Measurements from ENCODE around the gene MXI1. TPM values are rescaled to one million over a fixed set of nuclear protein-coding genes. Genes with fewer than 3 reads are reported as not detected.

Gene MXI1
- total and polyA plus RNA-seq, 7 donors = 52.2 to 148 (median 92.0) TPM

DNA sequence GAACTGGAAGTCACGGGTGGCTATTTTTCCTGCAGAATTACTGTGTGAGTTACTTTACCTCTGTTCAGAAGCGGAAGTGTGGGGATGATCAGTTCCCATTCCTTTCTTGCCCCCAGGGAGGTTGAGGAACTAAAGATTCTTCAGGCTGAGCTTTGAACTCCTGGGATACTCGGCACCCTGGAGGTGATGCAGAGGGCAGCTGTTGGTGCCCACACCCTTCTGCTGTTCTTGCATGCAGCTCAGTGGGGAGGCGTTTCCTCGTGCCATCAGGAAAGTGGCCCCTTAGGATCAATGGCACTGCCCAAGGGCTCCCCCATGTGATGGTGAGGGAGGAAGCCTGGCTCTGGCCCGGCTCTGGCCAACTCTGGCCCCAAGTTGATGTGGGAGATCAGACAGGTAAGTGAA is 44.7 kb upstream of the MXI1 start:
- 27 to 28% methylated on average over 6 of the region's 6 CpGs for WGBS, 2 donors
- TF ChIP-seq POLR2AphosphoS5 (IDR thresholded peaks at IDR 0.05) (no peak), EP300 (IDR thresholded peaks at IDR 0.05) (no peak), POLR2A (IDR thresholded peaks at IDR 0.05) (no peak)
- TF ChIP-seq, protein P1, sequence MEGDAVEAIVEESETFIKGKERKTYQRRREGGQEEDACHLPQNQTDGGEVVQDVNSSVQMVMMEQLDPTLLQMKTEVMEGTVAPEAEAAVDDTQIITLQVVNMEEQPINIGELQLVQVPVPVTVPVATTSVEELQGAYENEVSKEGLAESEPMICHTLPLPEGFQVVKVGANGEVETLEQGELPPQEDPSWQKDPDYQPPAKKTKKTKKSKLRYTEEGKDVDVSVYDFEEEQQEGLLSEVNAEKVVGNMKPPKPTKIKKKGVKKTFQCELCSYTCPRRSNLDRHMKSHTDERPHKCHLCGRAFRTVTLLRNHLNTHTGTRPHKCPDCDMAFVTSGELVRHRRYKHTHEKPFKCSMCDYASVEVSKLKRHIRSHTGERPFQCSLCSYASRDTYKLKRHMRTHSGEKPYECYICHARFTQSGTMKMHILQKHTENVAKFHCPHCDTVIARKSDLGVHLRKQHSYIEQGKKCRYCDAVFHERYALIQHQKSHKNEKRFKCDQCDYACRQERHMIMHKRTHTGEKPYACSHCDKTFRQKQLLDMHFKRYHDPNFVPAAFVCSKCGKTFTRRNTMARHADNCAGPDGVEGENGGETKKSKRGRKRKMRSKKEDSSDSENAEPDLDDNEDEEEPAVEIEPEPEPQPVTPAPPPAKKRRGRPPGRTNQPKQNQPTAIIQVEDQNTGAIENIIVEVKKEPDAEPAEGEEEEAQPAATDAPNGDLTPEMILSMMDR (IDR thresholded peaks at IDR 0.05) = no peak
- Histone ChIP-seq H3K27me3 (peaks cover 0 to 24% (median 15%) of the 10 kb centered on the region in 3 donors), H3K4me1 (no peaks in the 10 kb centered on the region), H3K36me3 (no peaks in the 10 kb centered on the region), H3K27ac (no peak overlapping the region), H3K4me3 (no peak overlapping the region), H3K9me3 (no peaks in the 10 kb centered on the region)
- intact Hi-C loops (cut with DNase I) = no loop called here
- DNase-seq = no peak

DNA sequence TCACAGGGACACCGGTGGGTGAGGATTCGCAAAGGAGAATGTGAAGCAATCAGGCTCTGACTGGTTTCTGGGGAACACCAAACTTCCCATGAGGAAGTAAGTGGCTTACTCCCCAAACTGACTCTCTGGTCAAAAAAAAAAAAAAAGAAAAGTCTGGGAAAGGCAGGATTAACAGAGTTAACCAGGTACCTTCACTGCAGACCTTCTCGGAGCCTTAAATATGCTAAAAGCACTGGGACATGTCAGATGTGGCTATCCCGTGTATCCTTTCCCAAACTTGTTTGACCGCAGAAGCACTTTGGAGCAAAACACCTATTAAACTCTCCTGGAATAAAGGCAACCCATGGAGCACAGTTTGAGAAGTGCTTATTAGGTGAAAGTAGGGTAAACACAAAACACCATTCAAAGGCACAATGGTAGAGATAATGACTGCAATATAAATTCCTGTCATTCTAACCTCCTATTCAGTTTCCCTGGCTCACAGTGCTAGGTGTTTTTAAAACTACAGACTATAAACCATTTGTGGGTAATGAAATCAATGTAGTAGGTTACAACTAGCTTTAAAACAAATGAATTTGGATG is 44.1 kb upstream of the MXI1 start:
- peaks cover 0 to 3% (median 0%) of the 10 kb centered on the region in 4 donors for H3K4me1 ChIP-seq
- H3K27ac ChIP-seq = no peak overlapping the region
- TF ChIP-seq POLR2A (IDR thresholded peaks at IDR 0.05) = no peak
- TF ChIP-seq POLR2AphosphoS5 (IDR thresholded peaks at IDR 0.05) = no peak
- TF ChIP-seq, protein P1 (IDR thresholded peaks at IDR 0.05) = no peak
- no peak for TF ChIP-seq EP300 (IDR thresholded peaks at IDR 0.05)
- H3K27me3 ChIP-seq = peaks cover 0 to 30% (median 15%) of the 10 kb centered on the region in 3 donors
- H3K36me3 ChIP-seq = no peaks in the 10 kb centered on the region
- no peak overlapping the region for H3K4me3 ChIP-seq
- DNase-seq = no peak
- intact Hi-C loops (cut with DNase I) = no loop called here
- 25 to 58% methylated on average over 5 of the region's 5 CpGs for WGBS, 2 donors
- no peaks in the 10 kb centered on the region for H3K9me3 ChIP-seq

DNA sequence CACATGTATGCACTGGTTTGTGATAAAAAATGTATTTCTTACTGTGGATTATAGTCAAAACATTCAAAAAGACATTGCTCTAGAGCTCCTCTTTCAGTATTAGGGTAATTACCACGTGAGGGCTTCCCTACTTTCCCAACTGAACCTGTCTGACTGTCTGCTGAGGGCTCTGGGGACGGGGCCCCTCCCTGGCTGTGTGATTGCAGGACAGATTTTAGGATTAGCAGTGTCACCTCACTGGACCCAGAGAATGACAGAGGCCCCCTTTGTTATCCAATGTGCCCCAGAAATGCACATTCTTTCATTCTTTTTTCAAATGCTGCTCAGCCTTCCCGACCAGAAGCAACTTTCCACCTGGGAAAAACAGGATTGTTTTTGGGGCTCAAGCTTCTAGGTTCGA is 43.6 kb upstream of the MXI1 start:
- Histone ChIP-seq H3K4me3 (no peak overlapping the region), H3K4me1 (peaks cover 0 to 7% (median 0%) of the 10 kb centered on the region in 4 donors), H3K27me3 (peaks cover 0 to 35% (median 15%) of the 10 kb centered on the region in 3 donors), H3K9me3 (no peaks in the 10 kb centered on the region), H3K27ac (no peak overlapping the region), H3K36me3 (no peaks in the 10 kb centered on the region)
- DNase-seq = no peak
- TF ChIP-seq, protein P1 (IDR thresholded peaks at IDR 0.05) = no peak
- TF ChIP-seq POLR2AphosphoS5 (IDR thresholded peaks at IDR 0.05) (no peak), POLR2A (IDR thresholded peaks at IDR 0.05) (no peak), EP300 (IDR thresholded peaks at IDR 0.05) (no peak)
- 24 to 43% methylated on average over 4 of the region's 4 CpGs for WGBS, 2 donors
- intact Hi-C loops (cut with DNase I) = no loop called here

DNA sequence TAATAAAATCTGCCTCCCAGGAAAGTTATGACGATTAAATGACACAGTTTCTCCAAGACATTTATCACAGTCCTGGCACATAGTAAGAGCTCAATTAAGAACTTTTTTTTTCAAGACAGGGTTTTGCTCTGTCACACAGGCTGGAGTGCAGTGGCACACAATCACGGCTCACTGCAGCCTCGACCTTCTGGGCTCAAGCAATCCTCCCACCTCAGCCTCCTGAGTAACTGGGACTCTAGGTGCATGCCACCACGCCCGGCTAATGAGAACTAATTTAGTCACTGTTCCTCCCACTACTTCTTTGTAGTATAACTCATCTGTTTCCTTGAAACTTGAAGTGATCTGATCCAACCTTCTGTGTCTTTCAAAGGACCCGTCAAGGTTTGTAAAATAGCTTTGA is 42.2 kb upstream of the MXI1 start:
- intact Hi-C loops (cut with DNase I) = no loop called here
- no peak for DNase-seq
- Histone ChIP-seq H3K9me3 (no peaks in the 10 kb centered on the region), H3K27ac (no peak overlapping the region), H3K36me3 (no peaks in the 10 kb centered on the region), H3K4me3 (no peak overlapping the region), H3K4me1 (peaks cover 0 to 9% (median 0%) of the 10 kb centered on the region in 4 donors), H3K27me3 (peaks cover 0 to 49% (median 15%) of the 10 kb centered on the region in 3 donors)
- no peak for TF ChIP-seq POLR2AphosphoS5 (IDR thresholded peaks at IDR 0.05)
- TF ChIP-seq EP300 (IDR thresholded peaks at IDR 0.05) = no peak
- no peak for TF ChIP-seq POLR2A (IDR thresholded peaks at IDR 0.05)
- TF ChIP-seq, protein P1 (IDR thresholded peaks at IDR 0.05) = no peak
- 61 to 70% methylated on average over 6 of the region's 6 CpGs for WGBS, 2 donors

DNA sequence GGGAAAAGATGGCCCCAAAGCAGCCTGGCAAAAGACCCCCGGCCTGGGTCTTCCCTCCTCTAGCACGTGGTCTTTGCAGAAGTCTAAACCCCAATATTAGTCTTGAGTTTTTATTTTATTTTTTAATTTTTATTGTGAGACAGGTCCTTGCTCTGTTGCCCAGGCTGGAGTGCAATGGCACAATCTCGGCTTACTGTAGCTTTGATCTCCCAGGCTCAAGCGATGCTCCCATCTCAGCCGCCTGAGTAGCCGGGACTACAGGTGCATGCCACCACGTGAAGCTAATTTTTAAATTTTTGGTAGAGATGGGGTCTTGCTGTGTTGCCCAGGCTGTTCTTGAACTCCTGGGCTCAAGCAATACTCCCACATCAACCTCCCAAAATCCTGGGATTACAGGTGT is 40.3 kb upstream of the MXI1 start:
- 91 to 93% methylated on average over 7 of the region's 7 CpGs for WGBS, 2 donors
- H3K36me3 ChIP-seq = no peaks in the 10 kb centered on the region
- H3K4me1 ChIP-seq = peaks cover 0 to 11% (median 0%) of the 10 kb centered on the region in 4 donors
- TF ChIP-seq EP300 (IDR thresholded peaks at IDR 0.05) = no peak
- H3K27ac ChIP-seq = no peak overlapping the region
- intact Hi-C loops (cut with DNase I) = no loop called here
- no peak for DNase-seq
- H3K9me3 ChIP-seq = no peaks in the 10 kb centered on the region
- no peak overlapping the region for H3K4me3 ChIP-seq
- H3K27me3 ChIP-seq = peaks cover 0 to 66% (median 15%) of the 10 kb centered on the region in 3 donors

Measured in sigmoid colon (tissue), 7 donors.